ENCODE data around the gene RP2. TPM values are rescaled to one million over a fixed set of nuclear protein-coding genes. Genes with fewer than 3 reads are reported as not detected.
A peak's percentile ranks its signal among the peaks of the same experiment; 100 is the strongest.

Gene RP2
- total RNA-seq, 3 donors from 2014 or later (not counting 1 experiment from before 2014, with no cell fraction given), result 10.2 to 13.9 (median 10.8) TPM

DNA sequence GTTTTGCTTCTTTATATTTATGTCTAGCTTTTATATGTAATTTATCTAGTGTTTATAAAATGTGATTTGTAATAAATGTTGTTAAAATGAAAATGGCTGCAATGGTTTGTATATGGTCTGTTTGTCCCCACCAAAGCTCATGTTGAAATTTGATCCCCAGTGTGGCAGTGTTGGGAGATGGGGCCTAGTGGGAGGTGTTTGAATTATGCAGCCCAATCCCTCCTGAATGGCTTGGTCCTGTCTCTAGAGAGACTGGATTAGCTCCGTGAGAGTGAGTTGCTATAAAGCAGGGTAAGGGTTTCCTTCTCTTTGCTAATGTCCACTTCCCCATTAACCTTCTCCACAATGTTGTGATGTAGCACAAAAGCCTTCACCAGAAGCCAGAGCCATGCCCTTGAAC lies 45.4 kb downstream of the RP2 start:
- Mint-ChIP-seq H3K27me3 (ENCODE audit: low read depth in 2 of 2) (no peaks in the 10 kb centered on the region), H3K4me1 (no peaks in the 10 kb centered on the region), H3K4me3 (no peak overlapping the region), H3K36me3 (no peaks in the 10 kb centered on the region), H3K27ac (no peak overlapping the region), H3K9me3 (no peaks in the 10 kb centered on the region)
- DNase-seq (no peak), ATAC-seq (no peak)
- Histone ChIP-seq H3K27me3 (ENCODE audit: control insufficient read depth, insufficient read depth, low read length) (no peaks in the 10 kb centered on the region), H3K4me3 (ENCODE audit: low read length) (no peak overlapping the region), H3K9me3 (ENCODE audit: control insufficient read depth, insufficient read depth, low read length) (no peaks in the 10 kb centered on the region), H3K27ac (ENCODE audit: low read length) (no peak overlapping the region), H3K36me3 (ENCODE audit: control insufficient read depth, insufficient read depth, low read length) (no peaks in the 10 kb centered on the region), H3K4me1 (ENCODE audit: control insufficient read depth, insufficient read depth, low read length) (no peaks in the 10 kb centered on the region)
- WGBS (ENCODE audit: insufficient coverage), result no CpG with 5 or more reads among the region's 1 CpG
- intact Hi-C loops (cut with micrococcal nuclease), result no loop called here
- TF ChIP-seq, protein P1, sequence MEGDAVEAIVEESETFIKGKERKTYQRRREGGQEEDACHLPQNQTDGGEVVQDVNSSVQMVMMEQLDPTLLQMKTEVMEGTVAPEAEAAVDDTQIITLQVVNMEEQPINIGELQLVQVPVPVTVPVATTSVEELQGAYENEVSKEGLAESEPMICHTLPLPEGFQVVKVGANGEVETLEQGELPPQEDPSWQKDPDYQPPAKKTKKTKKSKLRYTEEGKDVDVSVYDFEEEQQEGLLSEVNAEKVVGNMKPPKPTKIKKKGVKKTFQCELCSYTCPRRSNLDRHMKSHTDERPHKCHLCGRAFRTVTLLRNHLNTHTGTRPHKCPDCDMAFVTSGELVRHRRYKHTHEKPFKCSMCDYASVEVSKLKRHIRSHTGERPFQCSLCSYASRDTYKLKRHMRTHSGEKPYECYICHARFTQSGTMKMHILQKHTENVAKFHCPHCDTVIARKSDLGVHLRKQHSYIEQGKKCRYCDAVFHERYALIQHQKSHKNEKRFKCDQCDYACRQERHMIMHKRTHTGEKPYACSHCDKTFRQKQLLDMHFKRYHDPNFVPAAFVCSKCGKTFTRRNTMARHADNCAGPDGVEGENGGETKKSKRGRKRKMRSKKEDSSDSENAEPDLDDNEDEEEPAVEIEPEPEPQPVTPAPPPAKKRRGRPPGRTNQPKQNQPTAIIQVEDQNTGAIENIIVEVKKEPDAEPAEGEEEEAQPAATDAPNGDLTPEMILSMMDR (IDR thresholded peaks at IDR 0.05), result no peak

DNA sequence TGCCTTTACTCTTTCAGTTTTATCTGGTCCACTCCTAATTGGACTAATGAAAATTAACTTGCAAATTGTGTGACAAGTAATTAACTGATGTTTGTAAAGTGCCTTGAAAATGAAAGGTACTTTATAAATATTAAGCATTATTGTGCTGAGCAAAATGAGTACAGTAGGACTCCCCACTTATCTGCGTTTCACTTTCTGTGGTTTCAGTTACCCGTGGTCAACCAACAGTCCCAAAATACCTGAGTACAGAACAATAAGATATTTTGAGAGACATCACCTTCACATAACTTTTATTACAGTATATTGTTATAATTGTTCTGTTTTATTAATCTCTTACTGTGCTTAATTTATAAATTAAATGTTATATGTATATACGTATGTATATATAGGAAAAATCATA lies 48.0 kb downstream of the RP2 start:
- H3K27ac Mint-ChIP-seq, result no peak overlapping the region
- H3K9me3 Mint-ChIP-seq, result no peaks in the 10 kb centered on the region
- no peak for ATAC-seq
- DNase-seq, result no peak
- H3K4me3 Mint-ChIP-seq, result no peak overlapping the region
- Histone ChIP-seq H3K9me3 (ENCODE audit: control insufficient read depth, insufficient read depth, low read length) (no peaks in the 10 kb centered on the region), H3K27me3 (ENCODE audit: control insufficient read depth, insufficient read depth, low read length) (no peaks in the 10 kb centered on the region), H3K4me1 (ENCODE audit: control insufficient read depth, insufficient read depth, low read length) (no peaks in the 10 kb centered on the region), H3K36me3 (ENCODE audit: control insufficient read depth, insufficient read depth, low read length) (no peaks in the 10 kb centered on the region), H3K27ac (ENCODE audit: low read length) (no peak overlapping the region), H3K4me3 (ENCODE audit: low read length) (no peak overlapping the region)
- intact Hi-C loops (cut with micrococcal nuclease), result no loop called here
- TF ChIP-seq, protein P1 (IDR thresholded peaks at IDR 0.05), result no peak
- WGBS (ENCODE audit: insufficient coverage), result no CpG with 5 or more reads among the region's 3 CpGs
- no peaks in the 10 kb centered on the region for H3K27me3 Mint-ChIP-seq (ENCODE audit: low read depth in 2 of 2)
- no peaks in the 10 kb centered on the region for H3K36me3 Mint-ChIP-seq
- H3K4me1 Mint-ChIP-seq, result no peaks in the 10 kb centered on the region

DNA sequence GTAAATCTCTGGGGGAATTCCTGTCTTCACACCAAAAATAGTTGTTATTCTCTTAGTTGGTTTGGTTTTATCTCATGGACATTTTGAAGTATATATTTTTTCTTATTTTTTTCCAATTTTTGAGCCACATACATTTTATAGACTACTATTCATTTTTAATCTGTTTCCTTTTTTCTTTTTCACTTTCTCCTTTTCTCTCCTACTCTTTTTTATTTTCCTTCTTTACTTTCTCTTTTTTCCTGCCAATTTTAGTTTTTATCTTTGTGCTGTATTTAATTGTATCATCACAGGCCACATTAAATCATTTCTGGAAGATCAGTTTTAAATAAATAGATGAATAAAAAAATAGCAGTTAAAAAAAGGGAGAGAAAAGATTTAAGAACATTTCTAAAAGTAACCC lies 61.4 kb downstream of the RP2 start:
- Histone ChIP-seq H3K9me3 (ENCODE audit: control insufficient read depth, insufficient read depth, low read length) (no peaks in the 10 kb centered on the region), H3K4me3 (ENCODE audit: low read length) (no peak overlapping the region), H3K4me1 (ENCODE audit: control insufficient read depth, insufficient read depth, low read length) (no peaks in the 10 kb centered on the region), H3K27me3 (ENCODE audit: control insufficient read depth, insufficient read depth, low read length) (no peaks in the 10 kb centered on the region), H3K36me3 (ENCODE audit: control insufficient read depth, insufficient read depth, low read length) (no peaks in the 10 kb centered on the region), H3K27ac (ENCODE audit: low read length) (no peak overlapping the region)
- intact Hi-C loops (cut with micrococcal nuclease), result no loop called here
- ATAC-seq (no peak), DNase-seq (no peak)
- Mint-ChIP-seq H3K36me3 (no peaks in the 10 kb centered on the region), H3K27ac (no peak overlapping the region), H3K9me3 (no peaks in the 10 kb centered on the region), H3K4me1 (no peaks in the 10 kb centered on the region), H3K4me3 (no peak overlapping the region), H3K27me3 (ENCODE audit: low read depth in 2 of 2) (peaks cover 0 to 15% of the 10 kb centered on the region in 2 donors)
- TF ChIP-seq, protein P1 (IDR thresholded peaks at IDR 0.05), result no peak

DNA sequence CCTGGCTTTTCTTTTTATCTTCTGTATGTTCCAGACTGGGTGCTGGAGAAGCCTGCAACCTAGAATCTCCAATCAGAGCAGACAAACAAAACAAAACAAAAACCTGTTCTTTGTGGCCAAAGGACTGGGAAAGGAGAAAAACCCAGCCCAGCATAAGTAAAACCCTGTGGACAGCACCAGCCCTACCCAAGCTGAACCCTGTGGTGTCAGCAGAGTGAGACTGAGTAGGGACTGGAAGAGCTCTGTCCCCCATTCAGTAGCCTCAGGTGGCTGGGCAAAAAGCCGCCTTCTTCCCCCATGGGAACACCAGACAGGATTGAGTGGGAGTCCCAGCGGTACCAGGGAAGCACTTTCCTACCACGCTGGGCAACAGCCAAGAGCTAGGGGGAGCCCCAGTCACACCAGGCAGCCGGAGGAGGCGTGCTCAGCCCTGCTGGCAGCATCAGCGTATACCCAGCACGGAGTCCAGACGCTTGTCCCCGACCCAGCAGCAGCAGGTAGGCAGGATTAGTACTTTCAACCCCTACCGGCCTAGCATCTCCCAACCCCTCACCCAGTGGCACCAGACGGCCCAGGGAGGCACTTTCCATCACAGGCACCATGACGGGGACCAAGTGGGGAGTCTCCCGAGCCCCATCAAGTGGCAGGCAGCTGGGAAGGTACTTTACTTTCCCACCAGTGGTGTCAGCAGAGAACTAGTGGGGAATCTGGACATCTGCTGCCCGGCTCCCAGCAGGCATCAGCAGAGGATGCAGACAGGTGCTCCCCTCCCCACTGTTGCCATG lies 66.8 kb downstream of the RP2 start:
- H3K27me3 ChIP-seq (ENCODE audit: control insufficient read depth, insufficient read depth, low read length), result peaks cover 2% of the 10 kb centered on the region
- peak overlapping the region; percentile 20 for H3K4me3 ChIP-seq (ENCODE audit: low read length)
- peaks cover 7% of the 10 kb centered on the region for H3K4me1 ChIP-seq (ENCODE audit: control insufficient read depth, insufficient read depth, low read length)
- H3K9me3 ChIP-seq (ENCODE audit: control insufficient read depth, insufficient read depth, low read length), result no peaks in the 10 kb centered on the region
- no peaks in the 10 kb centered on the region for H3K36me3 ChIP-seq (ENCODE audit: control insufficient read depth, insufficient read depth, low read length)
- DNase-seq (peak; percentile 32 to 69), ATAC-seq (peak; percentile 84 to 98 (median 86))
- Mint-ChIP-seq H3K27ac (no peak overlapping the region), H3K36me3 (no peaks in the 10 kb centered on the region), H3K9me3 (no peaks in the 10 kb centered on the region), H3K27me3 (ENCODE audit: low read depth in 2 of 2) (peaks cover 0 to 18% of the 10 kb centered on the region in 2 donors), H3K4me3 (peak overlapping the region; percentile 9), H3K4me1 (no peaks in the 10 kb centered on the region)
- H3K27ac ChIP-seq (ENCODE audit: low read length), result no peak overlapping the region
- 0% methylated on average over 13 of the region's 14 CpGs for WGBS (ENCODE audit: insufficient coverage)
- TF ChIP-seq, protein P1 (IDR thresholded peaks at IDR 0.05), result peak; percentile 29
- intact Hi-C loops (cut with micrococcal nuclease), result no loop called here
